ENCODE data around the gene MIEF1.

MIEF1 gene

GRCh38 chr22:39547587-39547947 is 45.5 kb downstream of the MIEF1 start:
- POLR2A ChIA-PET = interaction anchor here (1.4 kb wide), 1 partner anchor 497 kb away, joined by 4 read pairs; no protein-coding TSS in a partner anchor
- TF ChIP-seq FOXA1 (IDR thresholded peaks at IDR 0.05) (no peak), HDGF (IDR thresholded peaks at IDR 0.05; ENCODE audit: borderline replicate concordance) (no peak), ELF4 (IDR thresholded peaks at IDR 0.05) (no peak), SP1 (IDR thresholded peaks at IDR 0.05) (no peak), FOXM1 (IDR thresholded peaks at IDR 0.05; ENCODE audit: borderline replicate concordance) (no peak), LEF1 (IDR thresholded peaks at IDR 0.05; ENCODE audit: borderline replicate concordance) (no peak), CTBP1 (IDR thresholded peaks at IDR 0.05; ENCODE audit: borderline replicate concordance) (no peak), PKNOX1 (IDR thresholded peaks at IDR 0.05) (no peak), ZNF384 (IDR thresholded peaks at IDR 0.05) (no peak), SUZ12 (IDR thresholded peaks at IDR 0.05) (no peak), FOXK2 (IDR thresholded peaks at IDR 0.05) (no peak), TARDBP (IDR thresholded peaks at IDR 0.05) (no peak), ARNT (IDR thresholded peaks at IDR 0.05) (no peak), NFRKB (IDR thresholded peaks at IDR 0.05) (no peak), BHLHE40 (IDR thresholded peaks at IDR 0.05; ENCODE audit: borderline replicate concordance) (no peak)
- CTCF ChIA-PET = no interaction called here
- DNase-seq (ENCODE audit: extremely low spot score) = no peak

- no peak for DNase-seq (ENCODE audit: extremely low spot score)
- TF ChIP-seq L3MBTL2 (conservative IDR thresholded peaks at IDR 0.05) (no peak), FOXK2 (IDR thresholded peaks at IDR 0.05) (no peak), NFRKB (IDR thresholded peaks at IDR 0.05) (no peak), SP1 (IDR thresholded peaks at IDR 0.05) (no peak), ARNT (IDR thresholded peaks at IDR 0.05) (no peak), SUZ12 (IDR thresholded peaks at IDR 0.05) (no peak), TARDBP (IDR thresholded peaks at IDR 0.05) (no peak), BHLHE40 (IDR thresholded peaks at IDR 0.05; ENCODE audit: borderline replicate concordance) (no peak), HDGF (IDR thresholded peaks at IDR 0.05; ENCODE audit: borderline replicate concordance) (no peak), ELF4 (IDR thresholded peaks at IDR 0.05) (no peak), FOXM1 (IDR thresholded peaks at IDR 0.05; ENCODE audit: borderline replicate concordance) (no peak), ZNF384 (IDR thresholded peaks at IDR 0.05) (no peak), FOXA1 (IDR thresholded peaks at IDR 0.05) (no peak), PKNOX1 (IDR thresholded peaks at IDR 0.05) (no peak), LEF1 (IDR thresholded peaks at IDR 0.05; ENCODE audit: borderline replicate concordance) (no peak), CTBP1 (IDR thresholded peaks at IDR 0.05; ENCODE audit: borderline replicate concordance) (no peak)
- ChIA-PET POLR2A (no interaction called here), CTCF (no interaction called here)
These were observed 51.3 kb downstream of the MIEF1 start for GRCh38 chr22:39553429-39553828.

- DNase-seq (ENCODE audit: extremely low spot score) = no peak
- TF ChIP-seq L3MBTL2 (conservative IDR thresholded peaks at IDR 0.05) (no peak), BHLHE40 (IDR thresholded peaks at IDR 0.05; ENCODE audit: borderline replicate concordance) (no peak), FOXM1 (IDR thresholded peaks at IDR 0.05; ENCODE audit: borderline replicate concordance) (no peak), CTBP1 (IDR thresholded peaks at IDR 0.05; ENCODE audit: borderline replicate concordance) (no peak), NFRKB (IDR thresholded peaks at IDR 0.05) (no peak), PKNOX1 (IDR thresholded peaks at IDR 0.05) (no peak), FOXK2 (IDR thresholded peaks at IDR 0.05) (no peak), ELF4 (IDR thresholded peaks at IDR 0.05) (no peak), SP1 (IDR thresholded peaks at IDR 0.05) (no peak), HDGF (IDR thresholded peaks at IDR 0.05; ENCODE audit: borderline replicate concordance) (no peak), ARNT (IDR thresholded peaks at IDR 0.05) (no peak), LEF1 (IDR thresholded peaks at IDR 0.05; ENCODE audit: borderline replicate concordance) (no peak), FOXA1 (IDR thresholded peaks at IDR 0.05) (no peak), SUZ12 (IDR thresholded peaks at IDR 0.05) (no peak), ZNF384 (IDR thresholded peaks at IDR 0.05) (no peak), TARDBP (IDR thresholded peaks at IDR 0.05) (no peak)
- ChIA-PET CTCF (no interaction called here), POLR2A (no interaction called here)
These were observed 52.1 kb downstream of the MIEF1 start for GRCh38 chr22:39554151-39554550.

GRCh38 chr22:39556970-39557841 is 55.1 kb downstream of the MIEF1 start:
- ChIA-PET POLR2A (interaction anchor here (0.8 kb wide), 1 partner anchor 486 kb away, joined by 3 read pairs; no protein-coding TSS in a partner anchor), CTCF (interaction anchor here (1.1 to 1.2 kb wide), 2 partner anchors 467 to 480 kb away, joined by 8 read pairs; no protein-coding TSS in a partner anchor)
- 0 out of 2 replicates have a peak, but pooled peaks have one; percentile 16 for TF ChIP-seq FOXM1 (IDR thresholded peaks at IDR 0.05; ENCODE audit: borderline replicate concordance)
- TF ChIP-seq BHLHE40 (IDR thresholded peaks at IDR 0.05; ENCODE audit: borderline replicate concordance) = no peak
- peak; percentile 66 for DNase-seq (ENCODE audit: extremely low spot score)

GRCh38 chr22:39558254-39558727 is 56.2 kb downstream of the MIEF1 start:
- no peak for TF ChIP-seq CTBP1 (IDR thresholded peaks at IDR 0.05; ENCODE audit: borderline replicate concordance)
- no peak for TF ChIP-seq PKNOX1 (IDR thresholded peaks at IDR 0.05)
- TF ChIP-seq ELF4 (IDR thresholded peaks at IDR 0.05) = no peak
- no peak for TF ChIP-seq HDGF (IDR thresholded peaks at IDR 0.05; ENCODE audit: borderline replicate concordance)
- no peak for TF ChIP-seq L3MBTL2 (conservative IDR thresholded peaks at IDR 0.05)
- no peak for TF ChIP-seq SP1 (IDR thresholded peaks at IDR 0.05)
- no peak for TF ChIP-seq BHLHE40 (IDR thresholded peaks at IDR 0.05; ENCODE audit: borderline replicate concordance)
- TF ChIP-seq ARNT (IDR thresholded peaks at IDR 0.05) = no peak
- no peak for TF ChIP-seq FOXK2 (IDR thresholded peaks at IDR 0.05)
- no peak for TF ChIP-seq FOXA1 (IDR thresholded peaks at IDR 0.05)
- no peak for DNase-seq (ENCODE audit: extremely low spot score)
- ChIA-PET POLR2A (no interaction called here), CTCF (interaction anchor here (0.6 to 1.0 kb wide), 3 partner anchors 8 to 478 kb away, joined by 3 read pairs; no protein-coding TSS in a partner anchor)
